HG03460 (cell line): ENCODE measurements around the gene FIGNL2.
"Not testable (repeated sequence)": the region's sequence is repeated elsewhere in the genome, so short reads cannot be mapped to it uniquely, and the experiment has no call there.

Source experiments
- ATAC-seq: cut with Tn5 transposase; IDR thresholded peaks from one replicate; pipeline ENCODE4 v1.9.1; 2021; ENCODE audit not compliant: unreplicated experiment

The FIGNL2 gene

DNA sequence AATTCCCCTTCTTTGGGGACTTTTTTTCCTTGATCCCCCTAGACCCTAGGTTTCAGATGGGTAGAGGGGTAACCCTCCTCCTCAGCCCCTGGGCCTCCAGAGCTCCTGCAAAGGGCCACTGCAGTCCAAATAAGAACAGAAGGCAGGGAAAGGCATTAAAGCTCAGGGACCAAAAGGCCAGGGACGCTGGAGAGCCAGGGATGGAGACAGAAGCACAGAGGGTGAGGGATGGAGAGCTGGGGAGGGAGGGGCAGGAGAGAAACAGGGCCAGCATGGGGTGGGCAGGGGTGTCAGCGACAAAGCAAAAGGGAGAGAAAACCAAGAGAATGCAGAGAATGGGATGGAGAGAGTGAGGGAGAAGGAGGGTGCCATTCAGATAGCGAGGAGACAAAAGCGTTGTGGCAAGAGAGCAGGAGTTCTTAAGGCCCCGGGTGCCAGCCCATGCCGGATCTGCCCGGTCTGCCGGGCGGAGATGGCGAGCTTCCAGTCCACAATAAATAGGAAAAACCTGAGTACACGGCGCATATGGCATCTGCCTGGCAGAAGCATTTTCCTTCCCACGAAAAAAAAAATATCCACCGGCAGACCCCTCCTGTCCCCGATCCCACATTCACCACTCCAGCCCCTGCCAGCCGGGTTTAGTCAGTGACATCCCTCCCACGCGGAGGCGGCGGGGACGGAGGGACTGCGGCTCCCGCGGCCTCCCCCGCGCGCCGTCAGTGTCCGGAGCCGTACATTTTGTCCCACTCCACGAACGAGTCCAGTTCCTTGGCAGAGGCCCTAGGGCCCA, 28.6 kb downstream of the FIGNL2 start:
- ATAC-seq = no peak

DNA sequence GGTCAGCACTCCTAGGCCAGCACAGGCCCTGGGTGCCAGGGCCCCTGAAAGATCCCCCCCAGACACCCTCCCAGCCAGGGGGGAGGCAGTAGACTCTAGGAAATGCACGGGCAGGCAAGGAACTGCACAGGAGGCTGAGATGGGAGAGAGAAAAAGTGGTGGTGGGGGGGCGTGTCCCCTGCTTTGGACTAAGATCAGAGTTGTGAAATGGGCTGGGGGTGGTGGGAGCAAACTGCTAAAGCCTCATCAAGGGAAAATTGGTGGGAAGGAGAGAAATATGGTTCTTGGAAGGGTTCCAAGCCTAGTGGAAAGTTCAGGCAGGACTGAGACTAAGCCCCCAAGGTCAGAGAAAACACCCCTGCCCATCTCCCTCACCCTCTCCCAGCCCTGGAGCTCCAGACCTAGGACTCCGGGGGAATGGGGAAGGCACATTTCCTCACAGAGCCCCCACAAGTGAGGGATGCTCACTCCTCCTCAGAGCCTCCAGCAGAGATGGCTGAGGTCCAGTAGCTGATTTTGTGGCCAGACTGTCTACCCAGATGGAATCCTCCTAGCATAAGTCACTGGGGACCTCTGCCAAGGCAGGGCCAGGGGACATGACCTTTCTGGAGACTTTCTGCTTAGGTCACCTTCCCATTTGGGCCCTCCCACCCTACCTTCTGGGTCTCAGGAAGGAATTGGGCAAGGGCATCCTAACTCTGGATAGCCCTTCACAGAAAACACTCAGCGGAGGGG, 29.8 kb downstream of the FIGNL2 start:
- no peak for ATAC-seq

DNA sequence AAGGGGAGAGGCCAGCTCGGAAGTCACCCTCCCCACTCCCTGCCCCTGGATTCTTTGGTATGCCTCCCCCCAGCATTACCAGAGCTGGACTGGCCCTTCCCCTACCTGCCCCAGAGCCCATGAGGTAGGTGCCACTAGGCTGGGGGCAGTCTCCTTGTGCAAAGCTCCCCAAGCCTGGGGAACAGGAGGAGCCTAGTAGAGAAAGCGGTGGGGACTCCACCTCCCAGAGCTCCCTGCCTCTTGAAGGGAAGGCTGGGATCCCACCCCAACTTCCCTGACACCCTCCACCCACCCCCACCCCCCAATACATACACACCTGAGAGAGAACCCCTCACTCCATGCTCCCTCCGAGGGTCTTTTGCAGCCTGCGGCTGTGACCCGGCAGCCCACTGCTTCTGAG, 30.4 kb downstream of the FIGNL2 start:
- ATAC-seq = no peak

GRCh38 chr12:51817027-51817953, 31.2 kb downstream of the FIGNL2 start:
- ATAC-seq = no peak

GRCh38 chr12:51815571-51815970, 32.9 kb downstream of the FIGNL2 start:
- no peak for ATAC-seq

- ATAC-seq = no peak
Observed at GRCh38 chr12:51814311-51815088, 34.0 kb downstream of the FIGNL2 start.

GRCh38 chr12:51813931-51814310, 34.6 kb downstream of the FIGNL2 start:
- no peak for ATAC-seq

- ATAC-seq = no peak
Observed at GRCh38 chr12:51812871-51813270, 35.6 kb downstream of the FIGNL2 start.

DNA sequence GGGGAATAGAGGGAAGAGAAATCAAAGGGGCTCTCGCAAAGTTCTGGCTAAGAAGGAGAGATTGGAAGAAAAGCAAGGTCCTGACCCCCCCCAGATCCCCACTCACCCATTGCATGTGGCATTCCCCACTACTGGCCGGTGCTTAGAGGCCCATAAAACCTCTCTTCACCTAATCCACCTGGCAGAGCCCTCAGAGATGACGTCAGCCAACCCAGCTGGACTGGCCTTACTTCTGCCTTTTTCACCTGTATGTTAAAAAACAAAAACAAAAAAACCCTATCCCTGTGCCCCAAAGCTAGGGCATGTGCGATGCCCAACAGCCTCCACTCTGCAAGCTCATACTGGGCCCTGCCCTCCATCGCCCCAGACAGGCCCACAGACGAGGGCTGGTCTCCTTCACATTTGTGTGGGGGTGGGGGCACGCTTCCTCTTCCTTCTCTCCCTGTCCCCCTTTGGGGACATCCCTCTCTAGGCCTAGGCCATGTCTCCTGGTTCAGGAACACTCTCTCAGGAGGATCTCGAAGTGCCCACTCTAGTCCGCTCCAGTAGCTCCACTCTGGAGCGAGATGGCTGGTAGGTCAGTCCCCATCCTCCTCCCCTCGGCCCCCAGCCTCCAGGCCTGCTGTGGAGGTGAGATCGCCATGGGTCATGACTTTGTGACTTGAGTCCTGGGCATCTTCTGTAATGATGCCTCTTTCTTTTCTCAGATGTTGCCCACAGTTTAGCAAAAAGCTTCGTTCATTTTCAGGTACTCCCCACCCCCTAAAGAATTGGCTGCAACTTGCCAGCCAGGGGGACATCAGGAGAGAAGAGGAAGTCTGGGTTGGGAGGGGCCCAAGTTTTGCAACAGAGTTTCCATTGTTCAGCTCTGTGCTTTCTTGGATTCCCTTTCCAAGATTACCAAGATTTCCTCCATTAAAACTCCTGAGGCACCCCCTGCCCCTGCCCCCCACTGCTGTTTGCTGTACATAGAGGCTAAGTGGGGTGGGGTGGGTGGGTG, 37.0 kb downstream of the FIGNL2 start:
- no peak for ATAC-seq

DNA sequence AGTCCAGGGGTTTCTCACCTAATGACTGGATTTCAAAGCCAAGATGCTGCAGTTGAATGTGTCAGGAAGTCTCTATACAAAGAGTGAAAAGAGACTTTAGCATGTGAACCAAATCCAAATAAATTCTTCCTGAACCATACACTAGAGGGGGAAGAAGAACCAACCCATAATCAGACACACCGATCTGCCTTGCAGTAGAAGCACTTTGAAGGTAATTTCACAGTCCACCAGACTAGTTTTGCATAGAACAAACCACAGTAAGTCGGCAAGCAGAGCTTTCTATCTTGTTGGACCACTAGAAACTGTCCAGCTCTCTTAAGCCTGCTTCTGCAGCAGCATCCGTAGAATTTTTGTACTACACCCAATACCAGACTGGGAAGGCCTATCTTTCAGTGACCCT, 39.3 kb downstream of the FIGNL2 start:
- no peak for ATAC-seq

DNA sequence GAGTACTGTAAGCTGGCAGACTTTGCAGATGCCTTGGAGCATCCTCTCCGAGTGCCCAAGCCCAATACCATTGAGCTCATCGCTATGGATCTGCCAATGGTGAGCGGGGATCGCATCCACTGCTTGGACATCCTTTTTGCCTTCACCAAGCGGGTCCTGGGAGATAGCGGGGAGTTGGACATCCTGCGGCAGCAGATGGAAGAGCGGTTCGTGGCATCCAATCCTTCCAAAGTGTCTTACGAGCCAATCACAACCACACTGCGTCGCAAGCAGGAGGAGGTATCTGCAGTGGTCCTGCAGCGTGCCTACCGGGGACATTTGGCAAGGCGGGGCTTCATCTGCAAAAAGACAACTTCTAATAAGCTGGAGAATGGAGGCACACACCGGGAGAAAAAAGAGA, 41.6 kb downstream of the FIGNL2 start:
- ATAC-seq = no peak

- ATAC-seq = no peak
Observed at GRCh38 chr12:51801027-51801426, 47.5 kb downstream of the FIGNL2 start.

- no peak for ATAC-seq
Observed at GRCh38 chr12:51798501-51798900, 50.0 kb downstream of the FIGNL2 start.

DNA sequence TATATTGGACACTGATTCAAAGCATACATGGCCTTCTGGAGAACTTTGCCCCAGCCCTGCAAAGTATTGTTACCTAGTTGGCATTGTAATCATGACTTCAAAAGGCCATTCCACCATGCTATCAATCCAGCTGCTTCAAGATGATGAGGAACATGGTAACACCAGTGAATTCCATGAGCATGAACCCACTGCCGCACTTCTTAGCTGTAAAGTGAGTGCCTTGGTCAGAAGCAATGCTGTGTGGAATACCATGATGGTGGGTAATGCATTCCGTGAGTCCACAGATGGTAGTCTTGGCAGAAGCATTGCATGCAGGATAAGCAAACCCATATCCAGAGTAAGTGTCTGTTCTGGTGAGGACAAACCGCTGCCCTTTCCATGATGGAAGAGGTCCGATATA, 50.5 kb downstream of the FIGNL2 start:
- not testable (repeated sequence) for ATAC-seq

DNA sequence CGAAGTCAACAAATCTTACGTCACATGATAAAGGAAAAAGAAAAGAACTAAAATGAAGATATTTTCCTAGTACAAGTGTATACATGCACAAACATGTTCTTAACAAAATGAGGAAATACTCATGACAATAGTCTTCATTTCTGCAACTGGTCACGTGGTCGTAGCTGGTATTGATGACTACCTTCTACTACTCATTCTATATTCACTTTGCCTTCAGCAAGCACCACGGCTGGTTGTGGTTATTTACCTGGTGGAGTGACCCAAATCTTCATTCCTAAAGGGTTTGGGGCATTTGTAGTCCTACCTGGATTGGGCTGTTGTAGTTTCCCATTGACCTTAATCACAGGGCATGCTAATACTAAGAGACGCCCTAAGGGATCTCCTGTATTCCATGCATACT, 51.2 kb downstream of the FIGNL2 start:
- no peak for ATAC-seq

- ATAC-seq = no peak
Observed at GRCh38 chr12:51793201-51793600, 55.3 kb downstream of the FIGNL2 start.

DNA sequence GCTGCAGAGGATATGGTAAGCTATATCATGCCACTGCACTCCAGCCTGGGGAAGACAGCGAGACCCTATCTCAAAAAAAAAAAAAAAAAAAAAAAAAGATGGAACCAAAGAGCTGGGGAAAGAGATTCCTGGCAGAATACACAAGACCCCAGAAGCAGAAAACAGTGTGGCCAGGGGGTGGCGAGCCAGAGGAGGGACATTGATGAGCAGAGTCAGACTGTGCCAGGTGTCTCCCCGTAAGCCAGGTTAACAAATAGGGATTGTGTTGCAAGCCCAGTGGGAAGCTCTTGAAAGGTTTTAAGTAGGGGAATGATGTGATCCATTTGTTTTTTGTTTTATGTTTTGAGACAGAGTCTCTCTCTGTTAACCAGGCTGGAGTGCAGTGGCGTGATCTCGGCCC, 56.1 kb downstream of the FIGNL2 start:
- no peak for ATAC-seq

GRCh38 chr12:51788876-51789275, 59.6 kb downstream of the FIGNL2 start:
- no peak for ATAC-seq

GRCh38 chr12:51785906-51786305, 62.6 kb downstream of the FIGNL2 start:
- no peak for ATAC-seq
